BJ (cell line): Measurements from ENCODE around the gene TTC12. TPM values are rescaled to one million over a fixed set of nuclear protein-coding genes. Genes with fewer than 3 reads are reported as not detected.
A peak's percentile ranks its signal among the peaks of the same experiment; 100 is the strongest.

Experiments used
- CTCF ChIA-PET: fragments of 350-600 bp; formaldehyde crosslinking; extraction: SDS; loops from one replicate; lab custom pipeline; 2021; ENCODE audit warnings: antibody characterized with exemption, inconsistent platforms; lab: Yijun Ruan, JAX
- POLR2A ChIA-PET: fragments of 300-600 bp; sonication (Branson Sonifier 250); formaldehyde crosslinking; extraction: SDS; loops from one replicate; lab custom pipeline; 2021; ENCODE audit warnings: antibody characterized with exemption; lab: Charles Lee
- DNase-seq: peaks from one replicate; pipeline ENCODE4 v3.0.0-alpha.2; 2011; ENCODE audit warnings: low read depth
- H3K27me3 ChIP-seq: 2 replicates; pipeline ENCODE4 v1.6.0; 2011; ENCODE audit warnings: low read length; ENCODE audit not compliant: control insufficient read depth, insufficient read depth
- H3K36me3 ChIP-seq: 2 replicates; pipeline ENCODE4 v1.5.1; 2011; ENCODE audit warnings: low read length; ENCODE audit not compliant: control insufficient read depth, insufficient read depth
- H3K4me3 ChIP-seq: 2 replicates; pipeline ENCODE4 v1.5.1; 2011; ENCODE audit warnings: low read depth, mild to moderate bottlenecking, control low read depth, low read length
- polyA plus RNA-seq: library from polyadenylated mRNA; depleted of rRNA; stranded (reverse); fragments of >200 nt; gene quantifications from 2 replicates; pipeline ENCODE4 v1.2.3, GENCODE V29; 2011
- TF ChIP-seq, protein P1 (sequence below): IDR thresholded peaks from 2 replicates; pipeline ENCODE4 v1.5.1; 2011; ENCODE audit warnings: low read depth, mild to moderate bottlenecking, control low read depth, inconsistent platforms, low read length, moderate library complexity; ENCODE audit not compliant: insufficient read depth

The TTC12 gene
- polyA plus RNA-seq, 1 experiment: 14.0 TPM

- no peaks in the 10 kb centered on the region for H3K36me3 ChIP-seq
- ChIA-PET POLR2A (no interaction called here), CTCF (interaction anchor here (0.6 to 5.6 kb wide), 17 partner anchors 8 to 1089 kb away, joined by 3 to 89 read pairs (median 5); partner anchors contain the start of gene TTC12)
- H3K4me3 ChIP-seq: no peak overlapping the region
- H3K27me3 ChIP-seq: 0 out of 2 replicates have a peak, but pooled peaks cover 3% of the 10 kb centered on the region
- no peak for DNase-seq
- TF ChIP-seq, protein P1, sequence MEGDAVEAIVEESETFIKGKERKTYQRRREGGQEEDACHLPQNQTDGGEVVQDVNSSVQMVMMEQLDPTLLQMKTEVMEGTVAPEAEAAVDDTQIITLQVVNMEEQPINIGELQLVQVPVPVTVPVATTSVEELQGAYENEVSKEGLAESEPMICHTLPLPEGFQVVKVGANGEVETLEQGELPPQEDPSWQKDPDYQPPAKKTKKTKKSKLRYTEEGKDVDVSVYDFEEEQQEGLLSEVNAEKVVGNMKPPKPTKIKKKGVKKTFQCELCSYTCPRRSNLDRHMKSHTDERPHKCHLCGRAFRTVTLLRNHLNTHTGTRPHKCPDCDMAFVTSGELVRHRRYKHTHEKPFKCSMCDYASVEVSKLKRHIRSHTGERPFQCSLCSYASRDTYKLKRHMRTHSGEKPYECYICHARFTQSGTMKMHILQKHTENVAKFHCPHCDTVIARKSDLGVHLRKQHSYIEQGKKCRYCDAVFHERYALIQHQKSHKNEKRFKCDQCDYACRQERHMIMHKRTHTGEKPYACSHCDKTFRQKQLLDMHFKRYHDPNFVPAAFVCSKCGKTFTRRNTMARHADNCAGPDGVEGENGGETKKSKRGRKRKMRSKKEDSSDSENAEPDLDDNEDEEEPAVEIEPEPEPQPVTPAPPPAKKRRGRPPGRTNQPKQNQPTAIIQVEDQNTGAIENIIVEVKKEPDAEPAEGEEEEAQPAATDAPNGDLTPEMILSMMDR: no peak
Measured at GRCh38 chr11:113304916-113305315, 9.5 kb upstream of the TTC12 start.

GRCh38 chr11:113305440-113306336 is 8.7 kb upstream of the TTC12 start:
- Histone ChIP-seq H3K36me3 (no peaks in the 10 kb centered on the region), H3K4me3 (no peak overlapping the region), H3K27me3 (0 out of 2 replicates have a peak, but pooled peaks cover 3% of the 10 kb centered on the region)
- TF ChIP-seq, protein P1: peak; percentile 96
- ChIA-PET POLR2A (no interaction called here), CTCF (interaction anchor here (0.6 to 5.6 kb wide), 28 partner anchors 8 to 1090 kb away, joined by 3 to 89 read pairs (median 4); partner anchors contain the start of gene TTC12)
- no peak for DNase-seq

GRCh38 chr11:113308601-113309000 is 5.8 kb upstream of the TTC12 start:
- POLR2A ChIA-PET: no interaction called here

DNA sequence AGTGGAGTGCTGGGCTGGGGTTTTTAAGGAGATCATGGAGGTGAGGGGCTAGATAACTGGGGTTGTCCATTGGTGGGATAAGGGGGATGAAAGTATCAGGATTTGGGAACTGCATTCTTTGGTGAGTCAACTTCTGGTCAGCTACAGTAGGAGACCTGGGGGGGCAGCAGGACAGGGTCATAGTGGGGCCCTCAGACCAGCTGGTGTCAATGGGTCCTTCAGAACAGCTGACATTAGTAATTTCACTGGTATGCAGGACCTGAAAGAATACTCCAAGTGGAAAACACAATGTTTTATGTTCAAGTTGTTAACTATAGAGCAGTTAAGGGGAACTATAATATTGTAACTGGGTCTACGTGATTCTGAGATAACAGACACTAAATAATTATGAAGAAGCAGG is 2.8 kb upstream of the TTC12 start:
- ChIA-PET POLR2A (no interaction called here), CTCF (interaction anchor here (0.6 to 3.7 kb wide), 3 partner anchors 83 to 419 kb away, joined by 4 to 20 read pairs (median 6); no protein-coding TSS in a partner anchor)
- Histone ChIP-seq H3K36me3 (no peaks in the 10 kb centered on the region), H3K27me3 (0 out of 2 replicates have a peak, but pooled peaks cover 3% of the 10 kb centered on the region), H3K4me3 (no peak overlapping the region)
- no peak for DNase-seq
- TF ChIP-seq, protein P1: no peak

More at GRCh38 chr11:113308601-113309000, 5.8 kb upstream of the TTC12 start:
- Histone ChIP-seq H3K4me3 (no peak overlapping the region), H3K27me3 (0 out of 2 replicates have a peak, but pooled peaks cover 3% of the 10 kb centered on the region), H3K36me3 (no peaks in the 10 kb centered on the region)
- no peak for DNase-seq
- CTCF ChIA-PET: interaction anchor here (0.8 to 1.8 kb wide), 4 partner anchors 12 to 423 kb away, joined by 3 to 6 read pairs (median 4); no protein-coding TSS in a partner anchor
- TF ChIP-seq, protein P1: no peak

DNA sequence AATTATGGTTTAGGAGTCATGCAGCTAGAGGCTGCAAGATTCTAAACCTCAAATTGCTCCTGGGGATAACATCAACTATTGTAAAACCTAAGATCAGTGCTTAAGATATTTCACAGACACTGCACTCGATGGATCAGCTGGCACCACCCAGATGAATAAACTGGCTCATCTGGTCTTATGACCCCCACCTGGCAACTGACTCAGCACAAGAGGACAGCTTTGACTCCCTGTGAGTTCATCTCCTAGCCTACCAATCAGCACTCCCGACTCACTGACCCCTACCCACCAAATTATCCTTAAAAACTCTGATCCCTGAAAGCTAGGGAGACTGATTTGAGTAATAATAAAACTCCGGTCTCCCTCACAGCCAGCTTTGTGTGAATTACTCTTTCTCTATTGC is 782 bp upstream of the TTC12 start:
- Histone ChIP-seq H3K4me3 (no peak overlapping the region), H3K36me3 (no peaks in the 10 kb centered on the region), H3K27me3 (0 out of 2 replicates have a peak, but pooled peaks cover under 1% of the 10 kb centered on the region)
- no peak for DNase-seq
- TF ChIP-seq, protein P1: no peak
- ChIA-PET CTCF (interaction anchor here (1.0 to 3.7 kb wide), 6 partner anchors 9 to 417 kb away, joined by 3 to 20 read pairs (median 5); no protein-coding TSS in a partner anchor), POLR2A (no interaction called here)
